ENCODE measurements around the gene HOXA11. TPM values are rescaled to one million over a fixed set of nuclear protein-coding genes. Genes with fewer than 3 reads are reported as not detected.
A peak's percentile ranks its signal among the peaks of the same experiment; 100 is the strongest.

Gene HOXA11
- total RNA-seq, 1 donor from 2014 or later = not detected

DNA sequence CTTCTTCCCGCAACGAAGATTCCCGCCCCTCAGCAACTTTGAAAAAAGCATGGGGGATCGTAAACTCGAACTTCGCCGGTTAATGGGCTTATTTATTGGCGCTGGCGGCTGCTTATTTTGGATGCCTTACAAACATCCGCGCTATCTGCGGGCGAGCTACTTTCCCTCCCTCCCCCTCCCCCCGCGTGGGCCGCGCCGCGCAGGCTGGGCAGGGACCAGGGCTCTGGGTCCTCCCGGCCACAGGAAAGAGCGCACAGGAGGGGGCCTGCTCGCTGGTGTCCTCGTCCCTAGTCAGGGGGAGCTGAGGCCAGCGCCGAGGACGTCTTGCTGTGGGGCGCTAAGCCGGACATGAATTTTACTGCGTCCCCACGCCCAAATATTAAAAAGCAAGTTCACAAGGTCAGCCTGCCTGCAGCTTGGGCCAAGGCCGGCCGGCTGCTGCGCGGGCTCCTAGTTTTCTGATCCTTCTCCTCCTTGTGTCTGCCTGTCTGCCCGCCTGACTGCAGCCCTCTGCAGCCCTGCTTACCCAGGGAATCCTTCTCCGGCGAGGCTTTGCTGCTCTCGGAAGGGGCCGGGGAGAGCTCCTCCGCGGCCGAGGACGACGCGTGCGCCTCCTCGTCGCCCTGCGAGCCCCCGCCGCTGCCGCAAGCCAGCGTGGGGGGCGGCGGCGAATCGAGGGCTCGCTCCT is 12.1 kb downstream of the HOXA11 start:
- no peak for DNase-seq (ENCODE audit: extremely low spot score, unreplicated experiment)
- TF ChIP-seq CTCF (IDR thresholded peaks at IDR 0.05) = no peak
- Mint-ChIP-seq H3K27ac (ENCODE audit: unreplicated experiment) (no peak overlapping the region), H3K36me3 (ENCODE audit: unreplicated experiment) (peaks cover 2% of the 10 kb centered on the region), H3K4me3 (ENCODE audit: unreplicated experiment) (peak overlapping the region; percentile 57), H3K27me3 (ENCODE audit: unreplicated experiment) (peaks cover 78% of the 10 kb centered on the region), H3K4me1 (ENCODE audit: unreplicated experiment) (peaks cover 13% of the 10 kb centered on the region), H3K9me3 (ENCODE audit: unreplicated experiment) (no peaks in the 10 kb centered on the region)

- Mint-ChIP-seq H3K4me3 (ENCODE audit: unreplicated experiment) (no peak overlapping the region), H3K4me1 (ENCODE audit: unreplicated experiment) (peaks cover 13% of the 10 kb centered on the region), H3K36me3 (ENCODE audit: unreplicated experiment) (peaks cover 2% of the 10 kb centered on the region), H3K27ac (ENCODE audit: unreplicated experiment) (no peak overlapping the region), H3K27me3 (ENCODE audit: unreplicated experiment) (peaks cover 78% of the 10 kb centered on the region), H3K9me3 (ENCODE audit: unreplicated experiment) (no peaks in the 10 kb centered on the region)
- no peak for TF ChIP-seq CTCF (IDR thresholded peaks at IDR 0.05)
- DNase-seq (ENCODE audit: extremely low spot score, unreplicated experiment) = no peak
These were observed 12.7 kb downstream of the HOXA11 start for GRCh38 chr7:27172315-27172774.

- Mint-ChIP-seq H3K4me1 (ENCODE audit: unreplicated experiment) (peaks cover 13% of the 10 kb centered on the region), H3K27ac (ENCODE audit: unreplicated experiment) (no peak overlapping the region), H3K9me3 (ENCODE audit: unreplicated experiment) (no peaks in the 10 kb centered on the region), H3K4me3 (ENCODE audit: unreplicated experiment) (peak overlapping the region; percentile 30), H3K36me3 (ENCODE audit: unreplicated experiment) (peaks cover 2% of the 10 kb centered on the region), H3K27me3 (ENCODE audit: unreplicated experiment) (peaks cover 78% of the 10 kb centered on the region)
- TF ChIP-seq CTCF (IDR thresholded peaks at IDR 0.05) = no peak
- DNase-seq (ENCODE audit: extremely low spot score, unreplicated experiment) = no peak
These were observed 13.3 kb downstream of the HOXA11 start for GRCh38 chr7:27171637-27172314.

DNA sequence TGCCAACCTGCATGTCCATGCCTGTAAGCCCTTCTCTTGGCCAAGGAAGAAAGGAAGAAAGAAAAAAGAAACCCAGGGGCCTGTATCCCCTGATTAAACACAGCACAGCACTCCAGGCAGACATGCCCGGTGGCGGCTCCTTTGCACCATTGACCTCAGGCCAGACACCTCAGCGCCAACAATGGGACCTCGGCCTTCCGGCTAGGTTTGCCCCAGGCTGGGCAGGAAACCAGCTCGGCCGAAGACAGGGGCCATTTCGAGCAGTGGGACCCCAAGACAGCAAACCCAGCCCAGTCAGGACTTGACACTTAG is 13.8 kb downstream of the HOXA11 start:
- DNase-seq (ENCODE audit: extremely low spot score, unreplicated experiment) = no peak
- Mint-ChIP-seq H3K27me3 (ENCODE audit: unreplicated experiment) (peaks cover 78% of the 10 kb centered on the region), H3K36me3 (ENCODE audit: unreplicated experiment) (peaks cover 2% of the 10 kb centered on the region), H3K4me3 (ENCODE audit: unreplicated experiment) (peak overlapping the region; percentile 5), H3K27ac (ENCODE audit: unreplicated experiment) (no peak overlapping the region), H3K9me3 (ENCODE audit: unreplicated experiment) (no peaks in the 10 kb centered on the region), H3K4me1 (ENCODE audit: unreplicated experiment) (peaks cover 13% of the 10 kb centered on the region)
- no peak for TF ChIP-seq CTCF (IDR thresholded peaks at IDR 0.05)
